ENCODE measurements around the gene PLIN5.

PLIN5 gene

GRCh38 chr19:4521170-4521887 lies 13.7 kb downstream of the PLIN5 start:
- no peak for FAIRE-seq

GRCh38 chr19:4519521-4520277 lies 15.3 kb downstream of the PLIN5 start:
- FAIRE-seq: no peak

GRCh38 chr19:4519172-4519496 lies 15.9 kb downstream of the PLIN5 start:
- FAIRE-seq: no peak

GRCh38 chr19:4518345-4519171 lies 16.5 kb downstream of the PLIN5 start, which contains the start of gene PLIN4:
TSS of gene PLIN4 (minus strand) at chr19:4518486. CDS start at chr19:4518272, 214 bp downstream.
- FAIRE-seq: no peak

GRCh38 chr19:4517451-4518057 lies 17.5 kb downstream of the PLIN5 start:
- no peak for FAIRE-seq

- no peak for FAIRE-seq
Observed at GRCh38 chr19:4516939-4517300, 18.1 kb downstream of the PLIN5 start.

- no peak for FAIRE-seq
Observed at GRCh38 chr19:4516199-4516938, 18.7 kb downstream of the PLIN5 start.

- FAIRE-seq: no peak
Observed at GRCh38 chr19:4515732-4516131, 19.3 kb downstream of the PLIN5 start.

- no peak for FAIRE-seq
Observed at GRCh38 chr19:4513248-4513647, 21.8 kb downstream of the PLIN5 start.

- FAIRE-seq: no peak
Observed at GRCh38 chr19:4512070-4512469, 23.0 kb downstream of the PLIN5 start.

GRCh38 chr19:4511300-4512054 lies 23.5 kb downstream of the PLIN5 start:
- FAIRE-seq: no peak

- FAIRE-seq: no peak
Observed at GRCh38 chr19:4510435-4511255, 24.4 kb downstream of the PLIN5 start.

- no peak for FAIRE-seq
Observed at GRCh38 chr19:4508698-4509097, 26.3 kb downstream of the PLIN5 start.

- no peak for FAIRE-seq
Observed at GRCh38 chr19:4507804-4508203, 27.2 kb downstream of the PLIN5 start.

- FAIRE-seq: no peak
Observed at GRCh38 chr19:4507150-4507452, 27.9 kb downstream of the PLIN5 start.

- no peak for FAIRE-seq
Observed at GRCh38 chr19:4506449-4507149, 28.4 kb downstream of the PLIN5 start.

- FAIRE-seq: no peak
Observed at GRCh38 chr19:4505570-4506448, 29.2 kb downstream of the PLIN5 start.

- no peak for FAIRE-seq
Observed at GRCh38 chr19:4504891-4505569, 30.0 kb downstream of the PLIN5 start.

- no peak for FAIRE-seq
Observed at GRCh38 chr19:4504297-4504701, 30.7 kb downstream of the PLIN5 start.
